Sigmoid colon (tissue), 7 donors: ENCODE results near the gene CXorf49. TPM values are rescaled to one million over a fixed set of nuclear protein-coding genes. Genes with fewer than 3 reads are reported as not detected.
"Not testable (repeated sequence)": the region's sequence is repeated elsewhere in the genome, so short reads cannot be mapped to it uniquely, and the experiment has no call there.

Source experiments
- DNase-seq: peaks from one replicate; pipeline ENCODE4 v3.0.0-alpha.2; 2019
- H3K27ac ChIP-seq, 4 donors: fragments of 200-600 bp; sonication (generic); one replicate each; pipeline ENCODE4 v1.5.1; 2016 to 2019; ENCODE audit warnings: mild to moderate bottlenecking in 1 of 4
- H3K27me3 ChIP-seq, 3 donors: fragments of 200-600 bp; sonication (generic); one replicate each; pipeline ENCODE4 v1.5.1; 2019; ENCODE audit warnings: mild to moderate bottlenecking in 1 of 3
- H3K36me3 ChIP-seq, 4 donors: fragments of 200-600 bp; sonication (generic); one replicate each; pipeline ENCODE4 v1.5.1; 2016 to 2019
- H3K4me1 ChIP-seq, 4 donors: fragments of 200-600 bp; sonication (generic); one replicate each; pipeline ENCODE4 v1.5.1; 2017 to 2019
- H3K4me3 ChIP-seq, 4 donors: fragments of 200-600 bp; sonication (generic); one replicate each; pipeline ENCODE4 v1.5.1; 2017 to 2019; ENCODE audit warnings: mild to moderate bottlenecking in 2 of 4, moderate library complexity in 1 of 4
- H3K9me3 ChIP-seq, 4 donors: fragments of 200-600 bp in 3 of 4; sonication (generic) in 3 of 4; one replicate each; pipeline versions ENCODE4 v1.5.1 to v1.6.1; 2013 to 2019
- EP300 ChIP-seq, 4 donors: sonication (generic); formaldehyde crosslinking; IDR thresholded peaks; one replicate each; pipeline ENCODE4 v1.6.1; 2017; ENCODE audit warnings: antibody characterized with exemption in 4 of 4
- POLR2A ChIP-seq, 2 donors: fragments of 450-650 bp; IDR thresholded peaks; one replicate each; pipeline ENCODE4 v1.6.1; 2016; ENCODE audit warnings: antibody characterized with exemption in 2 of 2, mild to moderate bottlenecking in 2 of 2, moderate library complexity in 2 of 2
- POLR2AphosphoS5 ChIP-seq, 4 donors: sonication (generic); formaldehyde crosslinking; IDR thresholded peaks; one replicate each; pipeline ENCODE4 v1.6.1; 2017; ENCODE audit warnings: antibody characterized with exemption in 4 of 4
- WGBS, 2 donors: extraction: QIAGEN DNeasy Blood & Tissue Kit; methylation state at CpG; one replicate each; pipeline ENCODE4 v1.1.7; 2013; 5-methylcytosine and 5-hydroxymethylcytosine counted together
- intact Hi-C: fragments of 100-400 bp; cut with DNase I; formaldehyde crosslinking; loops from one replicate; pipeline ENCODE4 v1.15.1; 2023
- polyA plus RNA-seq, 3 donors: library from polyadenylated mRNA; stranded (reverse); fragments of 200-250 nt; gene quantifications; one replicate each; pipeline ENCODE4 v1.2.3, GENCODE V29; 2013
- total RNA-seq, 4 donors: library from RNA; depleted of rRNA; stranded (reverse); fragments of >200 nt; gene quantifications; one replicate each; pipeline ENCODE4 v1.1.0, GENCODE V29; 2016
- TF ChIP-seq, protein P1 (sequence below), 4 experiments: fragments of 450-650 bp in 3 of 4; fragments of 200-600 bp in 1 of 4; IDR thresholded peaks; one replicate each; pipeline ENCODE4 v1.5.1; 2016 to 2019; ENCODE audit warnings: antibody characterized with exemption in 4 of 4, mild to moderate bottlenecking in 3 of 4, moderate library complexity in 2 of 4
- donor health status: healthy with polysubstance abuse.
- donor health status: Bipolar disorder and iron deficiency.
- donor health status: healthy.

Gene CXorf49
- total and polyA plus RNA-seq, 7 donors: not detected

DNA sequence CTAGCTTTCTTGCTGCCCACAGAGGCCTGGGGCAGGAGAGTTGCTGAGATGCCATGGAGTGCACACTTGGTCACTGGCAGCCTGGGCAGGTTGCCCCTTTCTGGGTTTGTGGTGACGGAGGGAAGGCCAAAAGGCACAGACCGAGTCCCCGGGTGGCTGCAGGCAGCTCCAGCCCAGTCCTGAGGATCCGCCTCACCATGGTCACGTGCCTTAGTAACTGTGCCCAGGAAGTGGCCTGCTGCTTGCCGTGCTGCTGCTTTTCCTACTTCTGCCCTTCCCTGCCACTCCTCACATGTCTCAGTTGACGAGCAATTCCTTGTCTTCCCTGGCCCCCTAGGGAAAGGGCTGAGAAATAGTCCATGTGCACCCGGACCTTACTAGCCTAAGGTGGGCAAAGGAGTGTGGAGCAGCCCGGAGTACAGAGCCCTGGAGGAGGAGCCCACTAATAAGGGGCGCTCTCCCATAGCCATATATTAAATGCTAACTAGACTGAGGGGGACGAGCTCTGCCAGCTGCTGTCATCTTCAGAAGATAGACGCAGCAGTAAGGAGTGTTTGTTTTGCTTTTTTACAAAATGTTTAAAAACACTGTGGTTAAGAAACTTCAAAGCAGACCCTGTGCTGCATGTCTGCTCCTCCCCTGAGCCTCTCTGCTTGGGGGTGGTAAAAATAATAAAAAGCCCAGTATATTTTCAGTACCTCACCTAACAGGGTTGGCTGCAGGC lies 19.6 kb downstream of the CXorf49 start:
- WGBS, 2 donors: no CpG with 5 or more reads among the region's 12 CpGs
- H3K27ac ChIP-seq, intact Hi-C loops, H3K4me3 ChIP-seq, DNase-seq, H3K27me3 ChIP-seq, H3K9me3 ChIP-seq, H3K4me1 ChIP-seq, H3K36me3 ChIP-seq: not testable (repeated sequence)

DNA sequence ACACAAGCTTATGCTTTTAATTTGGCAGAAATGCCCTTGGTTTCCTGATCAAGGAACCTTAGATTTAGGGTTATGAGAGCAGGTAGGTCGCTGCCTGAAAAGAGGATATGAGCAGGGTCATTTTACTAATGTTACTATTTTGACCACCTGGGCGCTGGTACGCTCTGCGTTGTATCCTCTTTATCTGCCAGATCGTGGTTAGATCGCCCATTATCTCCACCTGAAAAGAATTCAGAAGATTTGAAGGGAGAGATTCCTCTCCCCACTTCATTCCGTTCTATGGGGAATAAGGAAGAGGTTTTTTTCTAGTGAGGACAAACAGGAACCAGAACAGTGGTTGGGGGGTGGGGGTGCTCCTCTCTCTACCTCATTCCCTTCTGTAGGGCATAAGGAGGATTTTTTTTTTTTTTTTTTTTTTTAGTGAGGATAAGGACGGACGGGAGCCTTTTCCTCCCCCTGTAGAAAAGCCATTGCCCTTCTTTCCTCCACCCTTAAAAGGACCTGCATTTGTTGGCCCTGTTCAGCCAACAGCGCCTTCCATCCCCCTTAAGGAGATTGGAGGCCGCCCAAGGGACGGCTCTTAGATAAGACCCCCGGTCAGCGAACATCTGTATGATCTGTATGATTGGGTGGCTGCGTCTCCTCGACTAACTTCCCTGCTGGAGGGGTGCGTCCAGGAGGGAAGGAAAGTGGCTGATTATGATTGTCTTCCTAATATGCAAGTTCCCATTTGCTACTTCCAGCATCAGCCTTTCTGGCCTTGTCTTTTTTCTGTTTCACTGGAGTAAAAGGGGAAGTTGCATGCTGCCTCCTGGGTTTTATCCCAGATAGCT lies 20.4 kb downstream of the CXorf49 start:
- H3K4me3 ChIP-seq, intact Hi-C loops, H3K36me3 ChIP-seq, H3K9me3 ChIP-seq, DNase-seq, H3K4me1 ChIP-seq, H3K27me3 ChIP-seq, H3K27ac ChIP-seq: not testable (repeated sequence)
- no CpG with 5 or more reads among the region's 17 CpGs for WGBS, 2 donors

- H3K27ac ChIP-seq, H3K4me3 ChIP-seq, H3K4me1 ChIP-seq, intact Hi-C loops, H3K36me3 ChIP-seq, DNase-seq, H3K27me3 ChIP-seq, H3K9me3 ChIP-seq: not testable (repeated sequence)
- WGBS, 2 donors: no CpG with 5 or more reads among the region's 24 CpGs
Measured at GRCh38 chrX:71696641-71697465, 21.2 kb downstream of the CXorf49 start.

DNA sequence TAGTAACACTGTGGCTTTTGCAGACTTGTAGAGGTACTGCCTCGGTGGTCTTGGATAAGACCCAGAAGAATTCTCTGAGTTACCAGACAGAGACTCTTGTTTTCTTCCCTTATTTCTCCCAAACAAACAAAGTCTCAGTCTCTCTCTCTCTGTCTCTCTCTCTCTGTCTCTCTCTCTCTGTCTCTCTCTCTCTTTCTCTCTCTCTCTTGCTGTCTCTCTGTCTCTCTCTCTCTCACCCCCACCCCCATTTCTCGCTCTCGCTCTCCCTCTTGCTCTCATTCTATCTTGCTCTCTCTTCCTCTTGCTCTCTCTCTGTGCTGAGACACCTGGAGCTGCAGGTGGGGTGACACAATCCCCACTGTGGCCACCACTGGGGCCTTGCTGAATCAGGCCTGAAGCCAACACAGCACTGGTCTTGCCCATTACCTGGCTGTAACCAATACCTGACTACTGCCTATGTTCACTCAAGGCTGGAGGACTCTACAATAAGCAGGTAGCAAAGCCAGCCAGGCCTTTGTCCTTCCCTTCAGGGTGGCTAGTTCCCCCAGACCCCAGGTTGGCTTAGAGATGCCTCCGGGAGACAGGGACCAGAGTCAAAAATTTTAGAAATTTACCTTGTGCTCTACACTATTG lies 38.4 kb downstream of the CXorf49 start:
- H3K9me3 ChIP-seq: no peaks in the 10 kb centered on the region
- H3K4me1 ChIP-seq: no peaks in the 10 kb centered on the region
- H3K4me3 ChIP-seq: no peak overlapping the region
- intact Hi-C loops: no loop called here
- no peaks in the 10 kb centered on the region for H3K27me3 ChIP-seq
- no peaks in the 10 kb centered on the region for H3K36me3 ChIP-seq
- no peak for DNase-seq
- TF ChIP-seq EP300 (IDR thresholded peaks at IDR 0.05): no peak
- TF ChIP-seq POLR2A (IDR thresholded peaks at IDR 0.05): no peak
- TF ChIP-seq POLR2AphosphoS5 (IDR thresholded peaks at IDR 0.05): no peak
- TF ChIP-seq, protein P1, sequence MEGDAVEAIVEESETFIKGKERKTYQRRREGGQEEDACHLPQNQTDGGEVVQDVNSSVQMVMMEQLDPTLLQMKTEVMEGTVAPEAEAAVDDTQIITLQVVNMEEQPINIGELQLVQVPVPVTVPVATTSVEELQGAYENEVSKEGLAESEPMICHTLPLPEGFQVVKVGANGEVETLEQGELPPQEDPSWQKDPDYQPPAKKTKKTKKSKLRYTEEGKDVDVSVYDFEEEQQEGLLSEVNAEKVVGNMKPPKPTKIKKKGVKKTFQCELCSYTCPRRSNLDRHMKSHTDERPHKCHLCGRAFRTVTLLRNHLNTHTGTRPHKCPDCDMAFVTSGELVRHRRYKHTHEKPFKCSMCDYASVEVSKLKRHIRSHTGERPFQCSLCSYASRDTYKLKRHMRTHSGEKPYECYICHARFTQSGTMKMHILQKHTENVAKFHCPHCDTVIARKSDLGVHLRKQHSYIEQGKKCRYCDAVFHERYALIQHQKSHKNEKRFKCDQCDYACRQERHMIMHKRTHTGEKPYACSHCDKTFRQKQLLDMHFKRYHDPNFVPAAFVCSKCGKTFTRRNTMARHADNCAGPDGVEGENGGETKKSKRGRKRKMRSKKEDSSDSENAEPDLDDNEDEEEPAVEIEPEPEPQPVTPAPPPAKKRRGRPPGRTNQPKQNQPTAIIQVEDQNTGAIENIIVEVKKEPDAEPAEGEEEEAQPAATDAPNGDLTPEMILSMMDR (IDR thresholded peaks at IDR 0.05): no peak
- no peak overlapping the region for H3K27ac ChIP-seq
- 91 to 92% methylated on average over 4 of the region's 4 CpGs for WGBS, 2 donors

- H3K9me3 ChIP-seq, DNase-seq, H3K4me1 ChIP-seq, H3K27me3 ChIP-seq, H3K36me3 ChIP-seq, H3K27ac ChIP-seq, intact Hi-C loops, H3K4me3 ChIP-seq: not testable (repeated sequence)
- WGBS, 2 donors: 52 to 78% methylated on average over 3 to 4 of the region's 6 CpGs
Measured at GRCh38 chrX:71677195-71677594, 40.9 kb downstream of the CXorf49 start.

DNA sequence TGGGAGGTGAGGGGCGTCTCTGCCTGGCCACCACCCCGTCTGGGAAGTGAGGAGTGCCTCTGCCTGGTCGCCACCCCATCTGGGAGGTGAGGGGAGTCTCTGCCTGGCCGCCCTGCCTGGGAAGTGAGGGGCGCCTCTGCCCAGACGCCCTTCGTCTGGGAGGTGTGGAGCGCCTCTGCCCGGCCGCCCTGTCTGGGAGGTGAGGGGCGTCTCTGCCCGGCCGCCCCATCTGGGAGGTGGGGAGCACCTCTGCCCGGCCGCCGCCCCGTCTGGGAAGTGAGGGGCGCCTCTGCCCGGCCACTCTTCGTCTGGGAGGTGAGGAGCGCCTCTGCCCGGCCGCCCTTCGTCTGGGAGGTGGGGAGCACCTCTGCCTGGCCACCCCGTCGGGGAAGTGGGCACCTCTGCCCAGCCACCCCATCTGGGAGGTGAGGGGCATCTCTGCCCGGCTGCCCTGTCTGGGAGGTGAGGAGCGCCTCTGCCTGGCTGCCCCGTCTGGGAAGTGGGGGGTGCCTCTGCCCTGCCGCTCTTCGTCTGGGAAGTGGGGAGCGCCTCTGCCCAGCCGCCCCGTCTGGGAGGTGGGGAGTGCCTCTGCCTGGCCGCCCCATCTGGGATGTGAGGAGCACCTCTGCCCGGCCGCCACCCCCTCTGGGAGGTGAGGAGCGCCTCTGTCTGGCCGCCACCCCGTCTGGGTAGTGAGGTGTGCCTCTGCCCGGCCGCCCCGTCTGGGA lies 41.9 kb downstream of the CXorf49 start:
- peak; percentile 46 for DNase-seq
- WGBS, 2 donors: 90 to 91% methylated on average over 43 of the region's 43 CpGs
- intact Hi-C loops, H3K9me3 ChIP-seq, H3K27ac ChIP-seq, H3K27me3 ChIP-seq, H3K4me1 ChIP-seq, H3K4me3 ChIP-seq, H3K36me3 ChIP-seq: not testable (repeated sequence)

- H3K4me3 ChIP-seq, H3K4me1 ChIP-seq, H3K27me3 ChIP-seq, H3K9me3 ChIP-seq, H3K27ac ChIP-seq, H3K36me3 ChIP-seq, intact Hi-C loops: not testable (repeated sequence)
- DNase-seq: peak; percentile 34
- WGBS, 2 donors: 96 to 97% methylated on average over 23 of the region's 23 CpGs
Measured at GRCh38 chrX:71675636-71676035, 42.4 kb downstream of the CXorf49 start.
